HG03095 (cell line): ENCODE measurements around the gene OR2C1.

Experiments
- ATAC-seq: cut with Tn5 transposase; IDR thresholded peaks from one replicate; pipeline ENCODE4 v1.9.1; 2021; ENCODE audit warnings: moderate library complexity; ENCODE audit not compliant: unreplicated experiment

Gene OR2C1

GRCh38 chr16:3389663-3390338 lies 34.1 kb downstream of the OR2C1 start:
- no peak for ATAC-seq

DNA sequence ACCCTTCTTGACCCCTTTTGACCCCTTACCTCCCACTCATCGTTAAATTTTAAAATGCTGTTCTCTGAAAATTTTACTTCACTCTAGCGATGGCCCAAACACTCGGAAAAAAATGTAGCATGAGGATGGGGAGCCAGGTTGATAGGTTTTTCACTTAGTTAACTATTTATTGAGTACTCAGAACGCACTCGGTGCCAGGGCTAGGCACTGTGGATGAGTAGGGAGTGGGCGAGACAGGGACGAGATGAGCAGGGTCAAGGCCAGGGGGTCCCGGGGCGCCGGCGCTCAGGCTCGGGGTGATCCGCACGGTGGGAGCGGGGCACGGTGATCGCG lies 44.7 kb downstream of the OR2C1 start:
- no peak for ATAC-seq

GRCh38 chr16:3400779-3401688 lies 45.3 kb downstream of the OR2C1 start, which contains the start of the genes ZNF174 and ZSCAN32:
Gene ZNF174 (plus strand): TSS chr16:3401215. CDS start chr16:3402005, 790 bp downstream.
Gene ZSCAN32 (minus strand): TSS chr16:3401004. CDS start chr16:3397557, 3,447 bp downstream.
- peak; percentile 95 for ATAC-seq

DNA sequence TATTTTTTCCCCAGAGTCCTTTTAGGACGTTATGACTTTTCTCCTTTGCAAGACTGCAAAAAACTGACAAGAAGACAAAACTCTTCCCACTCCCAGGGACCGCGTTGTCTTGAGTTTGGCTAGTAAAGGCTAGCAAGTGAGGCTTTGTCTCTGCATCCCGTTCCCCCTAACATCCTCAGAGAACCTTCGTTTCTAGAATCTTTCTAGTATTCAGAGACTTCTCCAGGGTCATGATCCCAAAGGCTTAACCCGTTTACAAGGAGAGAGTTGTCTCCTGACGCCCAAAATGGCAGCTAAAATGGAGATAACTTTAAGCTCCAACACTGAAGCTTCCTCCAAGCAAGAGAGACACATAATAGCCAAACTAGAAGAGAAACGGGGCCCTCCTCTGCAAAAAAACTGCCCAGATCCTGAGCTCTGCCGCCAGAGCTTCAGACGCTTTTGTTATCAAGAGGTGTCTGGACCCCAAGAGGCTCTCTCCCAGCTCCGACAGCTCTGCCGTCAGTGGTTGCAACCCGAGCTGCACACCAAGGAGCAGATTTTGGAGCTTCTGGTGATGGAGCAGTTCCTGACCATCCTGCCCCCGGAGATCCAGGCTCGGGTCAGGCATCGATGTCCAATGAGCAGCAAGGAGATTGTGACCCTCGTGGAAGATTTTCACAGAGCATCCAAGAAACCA lies 46.2 kb downstream of the OR2C1 start:
- no peak for ATAC-seq
